GM21786 (cell line): Measurements from ENCODE around the gene FMNL2.
A peak's percentile ranks its signal among the peaks of the same experiment; 100 is the strongest.

Experiments used
- ATAC-seq: cut with Tn5 transposase; IDR thresholded peaks from one replicate; pipeline ENCODE4 v1.9.1; 2021; ENCODE audit not compliant: unreplicated experiment

The FMNL2 gene

DNA sequence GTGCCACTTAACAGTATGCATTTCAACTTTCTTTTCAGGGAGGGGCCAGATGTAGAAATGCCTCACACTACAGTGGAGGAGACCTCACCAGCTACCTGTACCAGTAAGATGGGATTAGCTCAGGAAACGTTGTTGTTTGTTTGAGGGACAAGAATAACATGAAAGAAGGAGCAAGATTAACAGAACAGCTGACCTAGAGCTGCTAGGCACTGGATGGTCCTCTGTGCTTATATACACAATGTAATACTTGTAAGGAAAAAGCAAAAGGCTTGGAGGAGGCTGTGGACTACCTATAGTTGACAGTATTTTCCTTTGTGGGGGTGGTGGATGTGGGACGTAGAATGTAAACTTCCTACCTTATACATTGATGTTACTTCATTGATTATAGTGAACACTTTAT is 154.4 kb downstream of the FMNL2 start:
- ATAC-seq, result no peak

DNA sequence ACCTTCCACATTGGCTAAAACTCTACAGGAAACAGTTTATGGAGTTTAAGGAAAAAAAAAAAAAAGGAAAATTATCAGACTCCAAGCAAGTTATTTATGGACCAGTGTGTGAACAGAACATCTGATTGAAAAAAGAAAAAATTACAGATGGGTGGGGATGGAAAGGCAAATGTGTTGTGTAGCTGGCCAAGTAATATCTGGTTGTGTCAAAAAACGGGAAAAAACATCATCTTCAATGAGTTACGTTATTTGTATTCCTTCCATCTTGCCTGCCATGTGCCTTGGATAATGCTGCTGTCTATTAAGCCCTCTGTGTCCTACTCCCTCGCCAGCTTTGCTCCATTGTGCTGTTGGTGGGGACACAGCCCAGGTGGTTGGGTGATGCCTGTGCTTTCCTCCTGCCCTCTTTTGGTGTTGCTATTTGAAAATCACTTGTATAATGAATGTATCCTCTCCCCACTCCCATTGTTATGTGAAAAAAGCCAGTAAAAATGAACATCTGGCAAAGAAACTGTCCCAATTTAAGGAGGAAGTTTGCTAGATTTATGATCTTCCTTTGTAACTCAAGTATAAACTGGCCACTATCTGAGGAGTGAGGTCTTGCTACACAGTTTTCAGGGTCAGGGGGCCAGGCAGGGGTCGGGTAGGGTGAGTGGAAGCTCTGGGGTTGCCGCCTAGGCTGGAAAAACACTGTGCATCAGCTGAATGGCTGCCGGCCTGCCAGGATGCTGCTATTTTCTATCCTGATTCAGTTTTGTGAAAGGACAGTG is 155.9 kb downstream of the FMNL2 start:
- no peak for ATAC-seq

DNA sequence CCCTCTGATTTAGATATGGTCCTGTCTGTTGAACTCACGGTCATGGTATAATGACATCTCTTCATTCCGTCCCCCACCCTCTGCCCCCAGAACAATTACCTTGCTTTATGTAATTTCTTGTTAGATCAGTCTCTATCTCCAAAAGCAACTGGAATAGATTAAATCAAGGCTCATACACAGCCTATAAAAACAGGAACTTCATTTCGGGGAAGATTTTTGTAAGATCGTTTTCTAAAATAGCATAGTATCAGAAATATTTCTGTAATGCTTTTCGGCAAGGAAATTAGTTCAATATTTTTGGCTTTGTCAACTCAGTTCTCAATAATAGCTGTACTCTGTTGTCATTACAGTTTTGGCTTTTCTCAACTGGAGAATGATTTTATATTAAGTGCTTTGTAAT is 157.2 kb downstream of the FMNL2 start:
- ATAC-seq, result no peak

DNA sequence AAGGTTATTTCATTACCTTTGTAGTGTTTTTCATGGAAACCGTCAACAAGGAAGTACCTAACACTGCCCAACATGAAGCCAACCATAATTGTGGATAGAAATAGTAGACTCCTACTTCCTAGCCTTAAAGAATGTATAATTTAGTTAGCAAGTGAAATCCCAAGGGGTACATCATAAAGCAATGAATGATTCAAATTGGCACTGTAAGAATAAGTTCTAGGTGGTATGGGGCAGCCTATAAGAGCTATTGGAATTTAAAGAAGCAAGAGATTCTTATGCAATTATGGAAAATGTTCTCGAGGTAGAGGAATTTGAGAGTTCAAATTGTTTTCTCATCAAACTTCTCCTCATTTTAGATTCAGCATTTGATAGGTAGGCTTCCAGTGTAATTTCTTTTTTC is 157.9 kb downstream of the FMNL2 start:
- ATAC-seq, result no peak

DNA sequence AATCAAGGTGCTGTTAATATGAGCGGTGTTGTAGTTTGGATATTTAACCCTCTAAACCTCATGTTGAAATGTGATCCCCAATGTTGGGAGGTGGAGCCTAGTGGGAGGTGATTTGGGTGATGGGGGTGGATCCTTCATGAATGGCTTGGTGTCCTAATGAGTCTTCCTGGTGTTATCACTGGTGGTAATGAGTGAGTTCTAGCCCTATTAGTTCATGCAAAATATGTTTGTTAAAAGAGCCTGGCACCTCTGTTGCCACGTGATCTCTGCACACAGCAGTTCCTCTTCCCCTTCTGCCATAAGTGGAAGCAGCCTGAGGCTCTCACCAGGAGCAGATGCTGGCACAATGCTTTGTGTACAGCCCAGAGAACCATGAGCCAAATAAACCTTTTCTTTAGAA is 158.4 kb downstream of the FMNL2 start:
- ATAC-seq, result no peak

DNA sequence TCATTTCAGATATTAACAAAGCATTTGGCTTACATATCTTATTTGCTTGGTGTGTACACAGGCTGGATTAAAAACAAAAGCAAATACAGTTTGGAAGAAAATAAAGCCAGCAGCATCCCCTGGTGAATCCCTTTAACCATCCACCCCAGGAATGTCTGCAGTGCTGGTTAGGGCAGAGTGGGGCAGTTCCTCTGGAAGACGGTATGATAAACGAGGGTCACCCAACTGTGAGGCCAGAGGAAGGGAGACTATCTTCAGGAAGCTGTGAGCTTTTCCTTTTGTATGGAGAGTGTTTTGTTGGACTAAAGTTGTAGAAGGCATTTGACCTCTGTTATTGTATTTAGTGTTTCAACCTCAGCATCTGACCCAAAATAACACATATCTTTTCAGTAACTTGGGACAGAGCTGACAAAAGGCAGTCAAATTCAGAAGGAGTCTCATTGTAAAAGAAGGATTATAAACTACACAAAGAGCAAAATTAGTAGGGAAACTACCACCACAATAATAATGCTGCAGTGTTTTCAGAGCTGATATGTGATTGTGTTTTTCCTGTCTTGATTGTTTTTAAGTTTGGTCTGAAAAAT is 159.1 kb downstream of the FMNL2 start:
- no peak for ATAC-seq

DNA sequence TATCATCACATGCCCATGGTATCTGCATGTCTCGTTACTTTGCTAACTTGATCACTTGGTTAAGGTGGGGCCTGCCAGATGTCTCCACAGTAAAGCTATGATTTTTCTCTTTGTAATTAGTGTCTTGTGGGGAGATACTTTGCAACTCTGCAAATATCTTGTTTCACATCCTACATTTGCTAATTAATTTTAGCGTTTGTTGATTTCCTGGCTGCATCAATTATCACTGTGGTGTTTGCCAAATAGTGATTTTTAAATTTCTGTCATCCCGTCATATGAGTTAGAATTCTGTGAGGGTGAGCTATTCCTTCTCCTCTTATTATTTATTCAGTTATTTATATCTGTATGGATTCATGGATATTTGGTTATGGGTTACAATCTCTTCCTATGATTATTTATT is 161.4 kb downstream of the FMNL2 start:
- ATAC-seq, result no peak

DNA sequence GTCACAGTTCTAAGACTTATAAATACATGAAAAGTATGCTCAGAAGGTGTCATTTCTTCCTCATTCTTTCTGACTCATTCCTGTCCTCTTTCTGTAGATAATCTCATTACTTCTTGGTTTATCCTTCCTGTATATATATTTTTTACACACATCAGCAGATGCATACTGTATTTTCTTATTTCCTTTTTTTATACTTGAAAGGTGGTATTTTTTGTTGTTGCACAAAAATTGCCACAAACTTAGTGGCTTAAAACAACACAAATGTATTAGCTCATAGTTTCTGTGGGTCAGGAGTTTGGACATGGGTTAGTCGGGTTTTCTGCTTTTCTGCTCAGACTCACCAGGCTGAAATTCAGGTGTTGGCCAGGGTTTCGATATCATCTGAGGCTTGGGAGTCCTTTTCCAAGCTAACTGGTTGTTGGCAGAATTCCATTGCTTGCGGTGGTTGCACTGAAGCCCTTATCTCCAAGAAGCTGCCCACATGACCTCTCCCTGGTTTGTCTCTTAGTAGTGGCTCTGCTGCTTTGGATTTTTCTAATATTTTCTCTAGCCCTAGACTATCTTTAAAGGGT is 162.6 kb downstream of the FMNL2 start:
- ATAC-seq, result peak; percentile 67

DNA sequence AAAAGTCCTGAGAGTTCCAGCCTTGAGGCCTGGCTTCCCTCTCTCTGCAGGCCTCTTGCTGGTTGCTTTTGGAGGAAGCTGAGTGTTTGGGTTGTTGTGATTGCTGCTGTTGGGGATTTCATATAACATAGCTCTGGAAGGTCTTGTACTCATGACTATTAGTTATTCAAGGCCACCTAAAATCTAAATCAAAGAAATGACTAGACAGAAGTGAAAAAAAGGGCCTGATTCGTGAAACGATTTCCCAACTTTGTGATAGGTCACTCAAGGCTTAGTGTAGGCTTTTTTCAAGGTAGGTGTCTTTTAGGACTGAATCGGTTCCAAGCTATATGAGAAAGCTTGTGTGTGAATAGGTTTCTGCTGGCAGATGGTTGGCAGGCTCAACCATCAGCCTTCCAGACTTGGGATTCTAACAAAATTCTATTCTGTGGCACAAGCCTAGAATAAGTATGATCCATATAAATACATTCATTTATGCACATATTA is 164.4 kb downstream of the FMNL2 start:
- no peak for ATAC-seq

DNA sequence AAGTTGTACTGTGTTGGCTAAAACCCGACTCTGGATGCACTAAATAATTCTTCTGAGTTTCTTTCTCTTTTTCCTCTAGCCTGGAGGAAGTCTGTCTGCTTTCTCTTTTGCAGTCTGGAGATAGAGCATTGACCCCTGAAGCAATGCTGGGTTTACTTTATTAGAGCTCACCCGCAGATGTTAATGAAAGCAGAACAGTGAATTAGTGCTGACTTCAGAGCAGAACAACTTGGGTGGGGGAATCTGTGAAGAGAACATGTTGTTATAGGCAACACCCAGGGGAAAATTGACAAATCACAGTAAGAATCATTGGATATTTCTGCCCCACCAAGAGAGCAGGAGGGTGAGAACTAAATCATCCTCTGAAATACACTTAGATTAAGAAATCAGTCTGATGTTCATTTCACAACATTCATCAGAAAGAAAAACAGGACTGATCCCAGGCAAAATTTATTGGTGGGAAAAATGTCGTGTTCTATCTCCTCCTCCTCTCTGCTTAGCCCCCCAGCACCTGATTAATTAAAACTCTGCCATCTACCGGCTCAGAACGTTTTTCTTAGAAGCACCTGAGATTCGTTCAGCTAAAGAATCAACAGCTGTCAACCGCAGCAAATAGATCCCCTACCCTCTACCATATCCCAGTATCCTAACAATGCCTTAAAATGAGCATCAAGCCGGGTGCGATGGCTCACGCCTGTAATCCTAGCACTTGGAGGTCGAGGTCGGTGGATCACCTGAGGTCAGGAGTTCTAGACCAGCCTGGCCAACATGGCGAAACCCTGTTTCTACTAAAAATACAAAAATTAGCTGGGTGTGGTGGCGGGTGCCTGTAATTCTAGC is 165.1 kb downstream of the FMNL2 start:
- ATAC-seq, result no peak

DNA sequence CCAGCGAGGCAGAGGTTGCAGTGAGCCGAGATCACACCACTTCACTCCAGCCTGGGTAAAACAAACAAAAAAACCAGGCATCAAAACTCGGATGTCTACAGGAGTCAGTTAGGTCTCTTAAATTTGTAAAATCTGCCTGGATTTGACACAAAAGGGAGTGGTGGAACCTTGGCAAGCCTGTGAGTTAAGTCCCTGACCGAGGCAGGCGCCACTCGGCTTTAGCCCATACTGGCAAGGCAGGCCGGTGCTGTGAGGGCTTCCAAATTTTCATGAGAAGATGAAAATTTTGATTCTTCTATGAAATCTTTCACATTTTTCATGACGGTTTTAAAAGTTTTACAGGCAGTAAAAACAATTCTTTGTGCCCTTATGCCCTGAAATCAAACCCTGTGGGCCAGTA is 165.8 kb downstream of the FMNL2 start:
- no peak for ATAC-seq

DNA sequence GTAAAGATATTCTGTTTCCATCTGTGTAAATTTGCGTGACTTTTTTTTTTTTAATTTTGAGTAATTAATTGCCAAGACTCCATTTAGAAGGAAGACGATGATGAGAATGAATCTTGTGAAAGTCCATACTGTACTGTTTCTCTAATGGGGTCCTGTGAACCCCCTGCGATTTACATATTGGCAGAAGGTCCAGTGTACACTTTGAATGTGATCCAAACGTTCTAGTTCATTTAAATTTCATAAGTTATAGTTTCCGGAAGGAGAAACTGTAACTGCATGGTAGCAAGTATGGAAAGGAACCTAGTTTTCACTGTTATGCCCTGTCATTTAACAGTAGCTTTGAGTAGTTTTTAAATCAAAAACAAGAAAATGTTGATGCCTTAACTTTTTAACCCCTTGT is 166.7 kb downstream of the FMNL2 start:
- ATAC-seq, result no peak

DNA sequence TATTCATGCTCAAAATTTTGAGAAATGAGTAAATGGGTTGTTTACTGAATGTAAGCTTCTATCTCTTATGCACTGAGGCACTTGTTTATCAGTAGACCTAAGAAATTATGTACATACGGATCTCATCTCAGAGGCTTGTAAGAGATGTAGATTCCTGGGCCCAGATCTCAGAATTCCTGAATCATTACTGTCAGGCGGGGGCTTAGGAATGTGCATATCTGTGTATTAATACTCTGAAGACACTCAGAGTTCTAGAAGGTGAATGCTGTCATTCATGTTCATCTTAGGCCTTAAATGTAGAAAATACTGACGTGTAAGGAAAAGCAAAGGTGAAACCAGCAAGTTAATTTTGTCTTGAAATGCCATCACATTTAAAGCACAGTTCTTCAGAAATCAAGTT is 169.6 kb downstream of the FMNL2 start:
- no peak for ATAC-seq

DNA sequence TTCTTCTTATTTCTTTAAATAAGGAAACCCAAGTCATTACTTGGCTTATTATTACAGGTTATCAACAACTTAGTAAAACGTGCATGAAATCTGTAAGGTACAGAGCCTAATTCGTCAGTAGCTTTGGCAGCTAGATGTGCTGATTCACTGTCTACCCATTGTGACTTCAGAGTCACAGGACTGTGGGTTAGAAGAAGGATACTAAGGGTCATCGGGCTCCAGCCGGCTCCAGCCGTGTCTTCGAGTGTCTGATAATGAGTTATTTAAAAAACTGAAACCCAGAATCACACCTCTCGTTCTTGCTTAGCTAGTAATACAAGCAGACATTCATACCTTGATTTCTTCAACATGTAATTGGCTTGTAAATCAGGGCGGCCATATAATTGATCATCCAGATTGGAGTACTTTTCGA is 170.5 kb downstream of the FMNL2 start:
- ATAC-seq, result no peak

DNA sequence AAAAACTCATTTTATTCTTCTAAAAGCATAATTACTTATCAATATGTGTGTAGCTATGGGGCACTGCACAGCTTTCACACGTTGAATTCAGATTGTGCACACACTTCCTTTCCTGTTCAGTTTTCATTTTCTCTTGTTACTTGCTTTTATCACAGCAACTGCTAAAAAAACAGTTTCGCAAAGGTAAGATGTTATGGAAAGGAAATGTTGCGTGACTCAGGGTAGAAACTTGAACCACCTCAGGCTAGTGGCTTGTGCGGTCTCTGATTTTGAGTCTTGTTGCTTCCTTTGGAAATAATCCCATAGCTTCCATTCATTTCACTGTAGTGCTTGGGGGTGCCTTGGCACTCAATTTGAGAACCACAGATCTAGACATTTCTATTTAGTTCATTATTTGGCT is 171.9 kb downstream of the FMNL2 start:
- ATAC-seq, result peak; percentile 70

DNA sequence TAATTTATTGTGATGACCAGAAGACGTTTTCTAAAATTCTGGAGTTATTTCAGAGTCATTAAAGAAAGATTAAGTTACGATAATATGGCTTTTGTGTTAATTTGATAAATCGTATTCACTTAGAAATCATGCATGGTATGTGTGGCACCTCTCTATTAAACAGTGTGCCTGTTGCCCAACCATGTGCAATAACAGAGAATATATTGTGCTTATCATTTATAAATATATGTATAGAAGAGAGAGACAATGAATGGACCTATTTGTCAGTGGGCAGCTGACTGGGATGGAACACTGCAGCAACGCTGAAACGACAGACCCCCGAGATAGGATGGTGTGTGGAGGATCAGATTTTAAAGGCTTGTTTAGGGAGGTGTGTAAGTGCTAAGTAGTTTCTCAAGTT is 172.9 kb downstream of the FMNL2 start:
- no peak for ATAC-seq

DNA sequence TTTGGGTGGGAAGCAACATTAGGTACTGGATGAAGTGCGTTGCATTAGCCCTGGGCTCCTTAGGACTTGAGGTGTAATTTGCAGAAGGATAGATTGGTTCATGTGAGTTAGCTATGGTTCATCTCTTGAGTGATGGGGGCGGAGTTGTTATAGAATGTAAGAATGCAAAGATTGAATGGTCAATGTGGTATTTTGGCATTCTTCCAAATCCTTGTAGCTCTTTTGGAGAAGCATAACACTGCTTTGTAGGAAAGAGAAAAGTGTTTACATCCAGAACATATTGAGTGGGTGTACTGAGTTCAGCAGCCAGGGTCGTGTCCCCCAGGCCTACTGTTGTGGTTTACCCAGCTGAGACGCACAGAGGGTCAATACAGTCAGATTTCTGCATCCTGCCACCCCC is 173.5 kb downstream of the FMNL2 start:
- ATAC-seq, result no peak

DNA sequence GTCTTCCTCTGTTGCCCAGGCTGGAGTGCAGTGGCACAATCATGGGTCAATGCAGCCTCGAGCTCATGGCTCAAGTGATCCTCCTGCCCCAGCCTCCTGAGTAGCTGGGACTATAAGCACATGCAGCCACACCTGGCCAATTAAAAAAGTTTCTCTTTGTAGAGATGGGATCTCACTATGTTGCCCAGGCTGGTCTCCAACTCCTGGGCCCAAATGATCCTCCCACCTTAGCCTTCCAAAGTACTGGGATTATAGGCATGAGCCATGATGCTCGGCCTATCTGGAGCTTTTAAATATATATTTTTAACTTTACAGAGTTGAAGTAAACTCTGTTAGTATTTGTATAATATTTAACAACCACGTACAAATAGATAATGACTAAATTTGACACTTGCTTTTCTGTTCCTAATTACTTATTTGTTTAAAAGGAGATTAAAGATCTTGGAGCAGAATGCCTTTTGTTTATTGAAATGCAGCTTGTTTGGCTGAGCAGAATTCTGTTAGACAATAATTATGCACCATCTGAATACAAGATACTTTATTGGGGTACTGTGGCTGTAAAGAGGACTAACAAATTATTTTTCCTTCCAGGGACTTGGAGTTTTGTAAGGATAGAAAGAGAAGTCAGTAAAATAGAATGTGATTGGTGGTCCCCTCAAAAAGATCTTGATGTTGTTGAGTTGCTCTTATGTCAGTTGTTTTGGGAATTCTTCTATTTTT is 175.0 kb downstream of the FMNL2 start:
- no peak for ATAC-seq

DNA sequence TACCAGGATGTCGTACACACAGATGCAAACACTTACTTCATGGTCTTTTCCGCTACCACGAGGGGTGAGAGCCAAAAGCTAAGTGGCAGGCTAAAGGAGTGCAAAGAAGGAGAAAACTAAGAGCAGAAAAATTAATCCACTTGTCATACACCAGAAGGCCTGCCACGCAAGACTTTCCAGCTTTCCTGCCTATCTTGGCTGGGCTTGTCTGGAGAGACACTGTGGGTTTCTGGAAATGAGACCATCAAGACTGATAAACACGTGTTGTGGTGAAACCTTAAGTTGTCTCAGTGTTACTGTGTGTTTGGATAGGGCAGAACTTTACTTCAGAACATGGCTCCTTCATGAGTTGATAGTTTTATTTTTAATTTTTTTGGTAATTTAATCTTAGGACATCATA is 175.6 kb downstream of the FMNL2 start:
- no peak for ATAC-seq

DNA sequence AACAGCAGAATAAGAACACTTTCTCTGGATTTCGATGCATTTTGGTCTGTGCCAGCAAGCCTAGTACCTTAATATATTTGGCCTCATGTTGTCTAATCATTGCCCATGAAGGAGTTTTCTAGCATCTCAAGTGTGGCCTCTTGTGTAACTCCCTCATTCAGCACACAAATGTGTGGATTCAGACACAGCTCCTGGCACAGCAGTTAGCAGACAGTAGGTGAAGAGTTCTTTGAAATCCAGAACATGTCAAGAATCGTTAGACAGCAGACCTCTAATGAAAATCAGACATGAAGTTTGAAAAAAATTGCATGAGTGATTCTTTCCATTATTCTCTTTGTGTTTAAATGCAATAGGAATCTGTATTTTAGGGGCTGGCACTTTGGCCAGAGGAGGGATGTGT is 177.0 kb downstream of the FMNL2 start:
- no peak for ATAC-seq

DNA sequence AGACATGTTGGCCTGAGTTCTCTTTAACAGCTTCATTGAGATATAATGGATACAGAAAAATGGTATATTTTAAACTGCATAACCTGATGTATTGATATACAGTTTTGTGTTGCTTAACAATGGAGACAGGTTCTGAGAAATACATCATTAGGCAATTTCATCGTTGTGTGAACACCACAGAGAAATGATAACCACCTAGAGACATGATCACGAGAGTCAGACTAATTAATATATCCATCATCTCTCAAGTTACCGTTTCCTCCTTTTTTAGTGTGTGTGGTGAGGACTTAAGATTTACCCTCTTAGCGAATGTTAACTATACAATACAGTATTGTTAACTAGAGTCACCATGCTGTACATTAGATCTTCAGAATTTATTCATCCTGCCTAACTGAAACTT is 178.1 kb downstream of the FMNL2 start:
- ATAC-seq, result no peak
